ENCODE data around the gene GRHL1.
"Not testable (repeated sequence)": the region's sequence is repeated elsewhere in the genome, so short reads cannot be mapped to it uniquely, and the experiment has no call there.

GRHL1 gene

DNA sequence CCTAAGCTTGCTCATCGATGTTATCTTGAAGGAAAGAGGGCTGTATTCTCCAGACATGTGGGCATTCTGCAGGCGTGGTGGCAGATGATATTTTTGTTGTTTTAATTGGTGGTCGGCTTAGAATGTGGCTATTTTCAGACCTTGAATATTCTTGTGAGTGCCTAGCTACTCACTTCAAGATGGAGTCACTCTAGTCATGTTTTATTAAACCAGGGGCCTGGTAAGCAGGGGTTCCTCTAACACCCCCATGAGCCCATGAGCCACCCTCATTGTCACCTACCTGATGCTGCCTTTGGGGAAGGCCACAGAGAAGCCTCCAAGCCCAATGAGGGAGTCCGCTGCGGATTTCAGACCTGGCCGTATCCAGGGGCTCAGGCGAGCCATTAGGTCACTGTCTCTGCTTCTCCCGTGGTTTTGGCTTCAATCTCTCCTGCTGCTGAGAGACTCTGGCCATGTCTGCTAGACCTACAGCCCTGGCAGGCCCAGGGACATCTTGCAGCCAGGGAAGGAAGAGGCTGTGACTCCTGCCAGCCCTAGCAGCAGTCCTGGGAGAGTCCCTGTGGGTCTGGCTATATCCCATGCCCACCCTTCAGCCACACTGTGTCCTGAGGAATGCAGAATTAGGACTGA lies 75.6 kb downstream of the GRHL1 start:
- H3K27ac ChIP-seq (ENCODE audit: low read length), result no peak overlapping the region
- no peak overlapping the region for H3K4me3 ChIP-seq (ENCODE audit: low read depth in 1 of 2, low read length in 2 of 2)
- H3K4me1 ChIP-seq (ENCODE audit: control insufficient read depth in 1 of 2, insufficient read depth in 2 of 2, low read length in 2 of 2), result peaks cover 0 to 8% of the 10 kb centered on the region in 2 donors
- H3K27me3 ChIP-seq (ENCODE audit: low read depth, low read length), result no peaks in the 10 kb centered on the region
- H3K36me3 ChIP-seq (ENCODE audit: control insufficient read depth in 1 of 2, insufficient read depth in 2 of 2, low read length in 2 of 2), result no peaks in the 10 kb centered on the region
- no peaks in the 10 kb centered on the region for H3K9me3 ChIP-seq (ENCODE audit: control insufficient read depth in 1 of 2, low read length in 2 of 2)

GRCh38 chr2:10027660-10028330 lies 76.3 kb downstream of the GRHL1 start:
- peaks cover 0 to 8% of the 10 kb centered on the region in 2 donors for H3K4me1 ChIP-seq (ENCODE audit: control insufficient read depth in 1 of 2, insufficient read depth in 2 of 2, low read length in 2 of 2)
- H3K9me3 ChIP-seq (ENCODE audit: control insufficient read depth in 1 of 2, low read length in 2 of 2), result no peaks in the 10 kb centered on the region
- H3K27me3 ChIP-seq (ENCODE audit: low read depth, low read length), result no peaks in the 10 kb centered on the region
- no peak overlapping the region for H3K27ac ChIP-seq (ENCODE audit: low read length)
- H3K36me3 ChIP-seq (ENCODE audit: control insufficient read depth in 1 of 2, insufficient read depth in 2 of 2, low read length in 2 of 2), result no peaks in the 10 kb centered on the region
- no peak overlapping the region for H3K4me3 ChIP-seq (ENCODE audit: low read depth in 1 of 2, low read length in 2 of 2)

DNA sequence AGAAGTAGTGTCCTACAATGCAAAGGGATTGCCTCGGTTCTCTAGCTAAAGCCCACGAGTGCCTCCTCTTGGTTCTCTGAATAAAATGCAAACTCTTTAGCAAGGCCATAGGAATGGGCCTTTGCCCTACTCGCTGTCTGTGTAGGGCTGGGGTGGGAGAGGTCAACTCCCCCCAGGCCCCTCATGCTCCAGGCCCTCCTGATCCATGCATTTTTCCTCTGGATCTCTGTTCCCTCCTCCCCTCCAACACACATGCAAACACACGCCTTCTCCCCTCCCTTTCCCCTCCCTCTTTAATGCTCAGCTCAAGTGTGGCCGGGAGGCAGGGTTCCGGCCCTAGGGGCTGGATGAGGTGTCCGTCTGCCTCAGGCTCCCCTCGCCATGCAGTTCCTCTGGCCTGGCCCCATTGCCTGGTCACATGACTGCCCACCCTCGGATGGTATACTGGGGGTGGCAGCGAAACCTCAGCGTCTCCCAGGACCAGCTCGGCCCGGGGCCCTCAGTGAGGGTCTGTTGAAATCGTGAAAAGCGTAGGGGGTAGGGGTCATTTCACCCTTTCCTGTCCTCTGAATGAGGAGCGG lies 77.0 kb downstream of the GRHL1 start:
- Histone ChIP-seq H3K27ac (ENCODE audit: low read length) (no peak overlapping the region), H3K36me3 (ENCODE audit: control insufficient read depth in 1 of 2, insufficient read depth in 2 of 2, low read length in 2 of 2) (no peaks in the 10 kb centered on the region), H3K4me3 (ENCODE audit: low read depth in 1 of 2, low read length in 2 of 2) (no peak overlapping the region), H3K9me3 (ENCODE audit: control insufficient read depth in 1 of 2, low read length in 2 of 2) (no peaks in the 10 kb centered on the region), H3K27me3 (ENCODE audit: low read depth, low read length) (no peaks in the 10 kb centered on the region), H3K4me1 (ENCODE audit: control insufficient read depth in 1 of 2, insufficient read depth in 2 of 2, low read length in 2 of 2) (peaks cover 0 to 8% of the 10 kb centered on the region in 2 donors)

- H3K36me3 ChIP-seq (ENCODE audit: control insufficient read depth in 1 of 2, insufficient read depth in 2 of 2, low read length in 2 of 2), result no peaks in the 10 kb centered on the region
- H3K4me3 ChIP-seq (ENCODE audit: low read depth in 1 of 2, low read length in 2 of 2), result no peak overlapping the region
- H3K27me3 ChIP-seq (ENCODE audit: low read depth, low read length), result no peaks in the 10 kb centered on the region
- H3K4me1 ChIP-seq (ENCODE audit: control insufficient read depth in 1 of 2, insufficient read depth in 2 of 2, low read length in 2 of 2), result peaks cover 0 to 8% of the 10 kb centered on the region in 2 donors
- H3K9me3 ChIP-seq (ENCODE audit: control insufficient read depth in 1 of 2, low read length in 2 of 2), result no peaks in the 10 kb centered on the region
- no peak overlapping the region for H3K27ac ChIP-seq (ENCODE audit: low read length)
Measured at GRCh38 chr2:10028988-10029874, 77.7 kb downstream of the GRHL1 start.

GRCh38 chr2:10029875-10030223 lies 78.4 kb downstream of the GRHL1 start:
- Histone ChIP-seq H3K4me1 (ENCODE audit: control insufficient read depth in 1 of 2, insufficient read depth in 2 of 2, low read length in 2 of 2) (peaks cover 0 to 8% of the 10 kb centered on the region in 2 donors), H3K9me3 (ENCODE audit: control insufficient read depth in 1 of 2, low read length in 2 of 2) (no peaks in the 10 kb centered on the region), H3K36me3 (ENCODE audit: control insufficient read depth in 1 of 2, insufficient read depth in 2 of 2, low read length in 2 of 2) (no peaks in the 10 kb centered on the region), H3K4me3 (ENCODE audit: low read depth in 1 of 2, low read length in 2 of 2) (no peak overlapping the region), H3K27me3 (ENCODE audit: low read depth, low read length) (no peaks in the 10 kb centered on the region), H3K27ac (ENCODE audit: low read length) (no peak overlapping the region)

- Histone ChIP-seq H3K4me3 (ENCODE audit: low read depth in 1 of 2, low read length in 2 of 2) (no peak overlapping the region), H3K9me3 (ENCODE audit: control insufficient read depth in 1 of 2, low read length in 2 of 2) (no peaks in the 10 kb centered on the region), H3K27me3 (ENCODE audit: low read depth, low read length) (no peaks in the 10 kb centered on the region), H3K4me1 (ENCODE audit: control insufficient read depth in 1 of 2, insufficient read depth in 2 of 2, low read length in 2 of 2) (peaks cover 0 to 8% of the 10 kb centered on the region in 2 donors), H3K27ac (ENCODE audit: low read length) (no peak overlapping the region), H3K36me3 (ENCODE audit: control insufficient read depth in 1 of 2, insufficient read depth in 2 of 2, low read length in 2 of 2) (no peaks in the 10 kb centered on the region)
Measured at GRCh38 chr2:10030311-10030736, 78.8 kb downstream of the GRHL1 start.

DNA sequence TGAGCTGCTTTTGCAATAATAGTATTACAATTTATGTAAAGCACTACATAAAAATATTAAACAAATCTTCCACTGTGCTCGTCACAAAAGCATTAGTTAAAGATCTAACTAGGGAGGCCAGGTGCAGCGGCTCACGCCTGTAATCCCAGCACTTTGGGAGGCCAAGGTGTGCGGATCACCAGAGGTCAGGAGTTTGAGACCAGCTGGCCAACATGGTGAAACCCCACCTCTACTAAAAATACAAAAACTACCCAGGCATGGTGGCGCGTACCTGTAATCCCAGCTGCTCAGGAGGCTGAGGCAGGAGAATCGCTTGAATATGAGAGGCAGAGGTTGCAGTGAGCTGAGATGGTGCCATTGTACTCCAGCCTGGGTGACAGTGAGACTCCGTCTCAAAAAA lies 79.3 kb downstream of the GRHL1 start:
- not testable (repeated sequence) for H3K27me3 ChIP-seq (ENCODE audit: low read depth, low read length); H3K4me3 ChIP-seq (ENCODE audit: low read depth in 1 of 2, low read length in 2 of 2); H3K27ac ChIP-seq (ENCODE audit: low read length); H3K9me3 ChIP-seq (ENCODE audit: control insufficient read depth in 1 of 2, low read length in 2 of 2); H3K36me3 ChIP-seq (ENCODE audit: control insufficient read depth in 1 of 2, insufficient read depth in 2 of 2, low read length in 2 of 2)
- H3K4me1 ChIP-seq (ENCODE audit: control insufficient read depth in 1 of 2, insufficient read depth in 2 of 2, low read length in 2 of 2), result peaks cover 2 to 12% of the 10 kb centered on the region in 2 donors

GRCh38 chr2:10031886-10032745 lies 80.6 kb downstream of the GRHL1 start:
- no peaks in the 10 kb centered on the region for H3K27me3 ChIP-seq (ENCODE audit: low read depth, low read length)
- H3K4me3 ChIP-seq (ENCODE audit: low read depth in 1 of 2, low read length in 2 of 2), result no peak overlapping the region
- no peaks in the 10 kb centered on the region for H3K9me3 ChIP-seq (ENCODE audit: control insufficient read depth in 1 of 2, low read length in 2 of 2)
- H3K36me3 ChIP-seq (ENCODE audit: control insufficient read depth in 1 of 2, insufficient read depth in 2 of 2, low read length in 2 of 2), result no peaks in the 10 kb centered on the region
- H3K4me1 ChIP-seq (ENCODE audit: control insufficient read depth in 1 of 2, insufficient read depth in 2 of 2, low read length in 2 of 2), result peaks cover 9 to 25% of the 10 kb centered on the region in 2 donors
- no peak overlapping the region for H3K27ac ChIP-seq (ENCODE audit: low read length)

DNA sequence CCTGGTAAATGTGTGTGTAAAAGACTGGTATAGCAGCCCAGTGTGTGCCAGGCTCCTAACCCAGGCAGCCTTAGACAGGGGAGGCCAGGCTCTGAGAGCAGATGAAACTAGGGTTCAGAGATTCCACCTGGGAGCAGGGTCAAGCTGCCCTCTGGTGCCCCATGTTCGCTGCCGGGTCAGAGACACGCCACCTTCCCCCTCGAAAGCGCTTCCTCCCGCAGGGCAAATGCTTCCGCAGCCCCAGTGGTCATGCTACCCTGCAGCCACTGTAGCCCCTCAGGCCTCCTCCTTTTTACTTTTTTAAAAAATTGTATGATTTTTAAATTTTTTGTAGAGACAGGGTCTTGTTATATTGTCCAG lies 81.2 kb downstream of the GRHL1 start:
- no peaks in the 10 kb centered on the region for H3K9me3 ChIP-seq (ENCODE audit: control insufficient read depth in 1 of 2, low read length in 2 of 2)
- no peaks in the 10 kb centered on the region for H3K27me3 ChIP-seq (ENCODE audit: low read depth, low read length)
- no peak overlapping the region for H3K4me3 ChIP-seq (ENCODE audit: low read depth in 1 of 2, low read length in 2 of 2)
- H3K4me1 ChIP-seq (ENCODE audit: control insufficient read depth in 1 of 2, insufficient read depth in 2 of 2, low read length in 2 of 2), result peaks cover 9 to 27% of the 10 kb centered on the region in 2 donors
- H3K27ac ChIP-seq (ENCODE audit: low read length), result no peak overlapping the region
- no peaks in the 10 kb centered on the region for H3K36me3 ChIP-seq (ENCODE audit: control insufficient read depth in 1 of 2, insufficient read depth in 2 of 2, low read length in 2 of 2)

GRCh38 chr2:10033251-10034006 lies 81.9 kb downstream of the GRHL1 start:
- Histone ChIP-seq H3K4me3 (ENCODE audit: low read depth in 1 of 2, low read length in 2 of 2) (no peak overlapping the region), H3K36me3 (ENCODE audit: control insufficient read depth in 1 of 2, insufficient read depth in 2 of 2, low read length in 2 of 2) (no peaks in the 10 kb centered on the region), H3K4me1 (ENCODE audit: control insufficient read depth in 1 of 2, insufficient read depth in 2 of 2, low read length in 2 of 2) (peaks cover 9 to 27% of the 10 kb centered on the region in 2 donors), H3K27me3 (ENCODE audit: low read depth, low read length) (no peaks in the 10 kb centered on the region), H3K9me3 (ENCODE audit: control insufficient read depth in 1 of 2, low read length in 2 of 2) (no peaks in the 10 kb centered on the region), H3K27ac (ENCODE audit: low read length) (no peak overlapping the region)
